Endothelial cell of umbilical vein (primary cell): ENCODE results near the gene UTS2B. TPM values are rescaled to one million over a fixed set of nuclear protein-coding genes. Genes with fewer than 3 reads are reported as not detected.

Experiments
- BruUV-seq: library from RNA; stranded (reverse); fragments of 400-500 nt; replicated peaks from 2 replicates; lab custom pipeline; 2021; lab: Mats Ljungman, UMichigan
- CTCF ChIA-PET: fragments of 300-600, 350-600 bp; sonication (Branson Sonifier 250); formaldehyde crosslinking; loops from one replicate; lab custom pipeline; 2021; ENCODE audit warnings: antibody characterized with exemption, inconsistent platforms; lab: Charles Lee
- POLR2A ChIA-PET: fragments of 300-600, 350-600 bp; sonication (Branson Sonifier 250); formaldehyde crosslinking; loops from one replicate; lab custom pipeline; 2021; ENCODE audit warnings: antibody characterized with exemption, inconsistent platforms; lab: Charles Lee
- DNase-seq: peaks from one replicate; pipeline ENCODE4 v3.0.0-alpha.2; 2011; ENCODE audit warnings: low read depth, low spot score
- FAIRE-seq: peaks from 2 replicates; lab custom pipeline; 2011; peaks lifted over from hg19 to GRCh38; lab: Jason Lieb, UNC
- H2AFZ ChIP-seq: 2 replicates; pipeline ENCODE4 v1.6.0; 2012; ENCODE audit warnings: low read depth, low read length, control low read depth, inconsistent platforms
- H3K27ac ChIP-seq: 2 replicates; pipeline ENCODE4 v1.5.1; 2011; ENCODE audit warnings: low read depth, mild to moderate bottlenecking, control low read depth, low read length, moderate library complexity; ENCODE audit not compliant: insufficient read depth
- H3K27me3 ChIP-seq, 2 experiments: 2 replicates each; pipeline versions ENCODE4 v1.6.0 to v1.6.1; 2011; ENCODE audit warnings: low read length in 2 of 2, mixed read lengths in 1 of 2; ENCODE audit not compliant: control insufficient read depth in 2 of 2, insufficient read depth in 2 of 2
- H3K36me3 ChIP-seq, 2 experiments: 2 replicates in 1 of 2; 3 replicates in 1 of 2; pipeline ENCODE4 v1.5.1; 2011; ENCODE audit warnings: low read length in 2 of 2, mild to moderate bottlenecking in 1 of 2, moderate library complexity in 1 of 2; ENCODE audit not compliant: control insufficient read depth in 2 of 2, insufficient read depth in 2 of 2; ENCODE audit errors: extremely low read depth in 1 of 2
- H3K4me1 ChIP-seq: 3 replicates; pipeline ENCODE4 v1.5.1; 2011; ENCODE audit warnings: mild to moderate bottlenecking, low read length; ENCODE audit not compliant: control insufficient read depth, insufficient read depth; ENCODE audit errors: extremely low read depth
- H3K4me2 ChIP-seq: 2 replicates; pipeline ENCODE4 v1.6.1; 2011; ENCODE audit warnings: low read length, control low read depth, mixed read lengths; ENCODE audit not compliant: insufficient read depth
- H3K4me3 ChIP-seq, 3 experiments: fragments of 200-600 bp in 1 of 3; sonication (generic), shearing (Covaris generic) in 1 of 3; replicated peaks in 1 of 3; 2 replicates each; pipeline ENCODE4 v1.5.1; 2011 to 2016; ENCODE audit warnings: control low read depth in 3 of 3, low read length in 3 of 3, mild to moderate bottlenecking in 2 of 3, inconsistent platforms in 1 of 3, low read depth in 1 of 3, moderate library complexity in 1 of 3; ENCODE audit not compliant: insufficient read depth in 1 of 3
- H3K79me2 ChIP-seq: 2 replicates; pipeline ENCODE4 v1.6.0; 2012; ENCODE audit warnings: low read length, inconsistent platforms; ENCODE audit not compliant: control insufficient read depth, insufficient read depth
- H3K9ac ChIP-seq: replicated peaks from 2 replicates; pipeline ENCODE3; 2011; ENCODE audit warnings: low read length, control low read depth; ENCODE audit not compliant: insufficient read depth; ENCODE audit errors: extremely low read depth
- H3K9me1 ChIP-seq: replicated peaks from 3 replicates; pipeline ENCODE4 v1.6.0; 2011; ENCODE audit warnings: mild to moderate bottlenecking, low read length; ENCODE audit not compliant: control insufficient read depth, insufficient read depth; ENCODE audit errors: extremely low read depth
- H3K9me3 ChIP-seq: replicated peaks from 2 replicates; pipeline ENCODE4 v1.5.1; 2012; ENCODE audit warnings: low read length, inconsistent platforms; ENCODE audit not compliant: control insufficient read depth, insufficient read depth
- H4K20me1 ChIP-seq: replicated peaks from 2 replicates; pipeline ENCODE3; 2011; ENCODE audit warnings: mild to moderate bottlenecking, low read length; ENCODE audit not compliant: control insufficient read depth, insufficient read depth; ENCODE audit errors: extremely low read depth
- EZH2 ChIP-seq: IDR thresholded peaks from 2 replicates; pipeline ENCODE4 v1.6.1; 2012; ENCODE audit warnings: borderline replicate concordance, low read depth, mild to moderate bottlenecking, moderate library complexity, low read length, inconsistent platforms; ENCODE audit not compliant: severe bottlenecking
- FOS ChIP-seq: IDR thresholded peaks from 2 replicates; pipeline ENCODE4 v1.6.1; 2011; ENCODE audit warnings: mild to moderate bottlenecking, low read length, moderate library complexity, borderline replicate concordance; ENCODE audit not compliant: insufficient read depth
- GATA2 ChIP-seq: IDR thresholded peaks from 2 replicates; pipeline ENCODE4 v1.7.0; 2011; ENCODE audit warnings: low read depth, mild to moderate bottlenecking, moderate library complexity, mixed read lengths, low read length; ENCODE audit not compliant: insufficient read length, insufficient read depth
- JUN ChIP-seq: IDR thresholded peaks from 2 replicates; pipeline ENCODE4 v1.6.1; 2011; ENCODE audit warnings: borderline replicate concordance, low read depth; ENCODE audit not compliant: insufficient read length, insufficient read depth
- MYC ChIP-seq: IDR thresholded peaks from one replicate; pipeline ENCODE4 v1.6.1; 2011; ENCODE audit warnings: mild to moderate bottlenecking, low read depth, low read length
- POLR2A ChIP-seq: IDR thresholded peaks from 2 replicates; pipeline ENCODE4 v1.6.1; 2012; ENCODE audit warnings: low read depth, mild to moderate bottlenecking, control low read depth, low read length
- POLR2AphosphoS5 ChIP-seq: IDR thresholded peaks from 2 replicates; pipeline ENCODE4 v1.6.1; 2012; ENCODE audit warnings: low read depth, mild to moderate bottlenecking, control low read depth, low read length, moderate library complexity; ENCODE audit not compliant: insufficient read depth
- dilution Hi-C: fragments of 300-500 bp; cut with MboI; formaldehyde crosslinking; loops from one replicate; pipeline ENCODE4 v1.15.0; 2019; ENCODE audit warnings: low sequenced_read_pairs; ENCODE audit not compliant: extremely low pct_ligation_motif_present
- intact Hi-C: fragments of 100-400 bp; cut with micrococcal nuclease; formaldehyde crosslinking; loops from one replicate; pipeline ENCODE4 v1.10.0; 2022
- polyA plus RNA-seq, 4 experiments: library from polyadenylated mRNA; depleted of rRNA in 3 of 4; stranded (reverse) in 3 of 4; unstranded in 1 of 4; fragments of >200 nt; gene quantifications; 2 replicates each; pipeline versions ENCODE4 v1.2.1 to v1.2.3, GENCODE V29; 2011 to 2012; ENCODE audit warnings: missing spikeins in 1 of 4
- total RNA-seq: library from RNA; stranded (reverse); gene quantifications from 2 replicates; pipeline ENCODE4 v1.2.3, GENCODE V29; 2021
- TF ChIP-seq, protein P1 (sequence below), 2 donors: IDR thresholded peaks; 1 replicate in 1 of 2; 2 replicates in 1 of 2; pipeline ENCODE4 v1.5.1; 2011; ENCODE audit warnings: low read length in 2 of 2, mild to moderate bottlenecking in 2 of 2, moderate library complexity in 2 of 2, control low read depth in 1 of 2, inconsistent platforms in 1 of 2, low read depth in 1 of 2; ENCODE audit not compliant: insufficient read depth in 1 of 2; ENCODE audit errors: extremely low read depth in 1 of 2
- TF ChIP-seq, protein P2 (sequence below): IDR thresholded peaks from 2 replicates; pipeline ENCODE4 v1.6.1; 2011; ENCODE audit not compliant: insufficient read depth, insufficient read length

The UTS2B gene
- total and polyA plus RNA-seq, 2 donors (not counting 3 experiments of a cell fraction or from before 2014, with no cell fraction given) = 0.21 to 1.1 TPM

DNA sequence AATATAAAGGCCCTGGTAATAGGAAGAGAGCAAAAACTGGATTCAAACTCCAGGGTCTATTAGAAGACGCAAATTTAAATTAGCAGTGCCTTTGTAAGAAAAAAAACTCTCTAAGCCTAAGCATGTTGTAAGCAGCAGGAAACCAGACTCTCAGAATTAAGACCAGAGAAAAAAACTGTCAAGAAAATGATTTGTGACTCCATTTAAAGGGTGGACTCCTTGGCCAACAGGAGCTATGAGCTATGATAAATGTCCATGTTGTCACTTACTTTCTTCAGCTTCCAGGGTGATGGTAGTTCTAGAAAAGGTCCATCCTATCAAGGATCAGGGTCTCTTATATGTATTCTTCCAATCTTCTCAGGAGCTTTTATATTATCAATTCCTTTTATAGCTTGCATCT, 36.0 kb downstream of the UTS2B start:
- FAIRE-seq = no peak
- DNase-seq = no peak
- no peak for TF ChIP-seq GATA2

DNA sequence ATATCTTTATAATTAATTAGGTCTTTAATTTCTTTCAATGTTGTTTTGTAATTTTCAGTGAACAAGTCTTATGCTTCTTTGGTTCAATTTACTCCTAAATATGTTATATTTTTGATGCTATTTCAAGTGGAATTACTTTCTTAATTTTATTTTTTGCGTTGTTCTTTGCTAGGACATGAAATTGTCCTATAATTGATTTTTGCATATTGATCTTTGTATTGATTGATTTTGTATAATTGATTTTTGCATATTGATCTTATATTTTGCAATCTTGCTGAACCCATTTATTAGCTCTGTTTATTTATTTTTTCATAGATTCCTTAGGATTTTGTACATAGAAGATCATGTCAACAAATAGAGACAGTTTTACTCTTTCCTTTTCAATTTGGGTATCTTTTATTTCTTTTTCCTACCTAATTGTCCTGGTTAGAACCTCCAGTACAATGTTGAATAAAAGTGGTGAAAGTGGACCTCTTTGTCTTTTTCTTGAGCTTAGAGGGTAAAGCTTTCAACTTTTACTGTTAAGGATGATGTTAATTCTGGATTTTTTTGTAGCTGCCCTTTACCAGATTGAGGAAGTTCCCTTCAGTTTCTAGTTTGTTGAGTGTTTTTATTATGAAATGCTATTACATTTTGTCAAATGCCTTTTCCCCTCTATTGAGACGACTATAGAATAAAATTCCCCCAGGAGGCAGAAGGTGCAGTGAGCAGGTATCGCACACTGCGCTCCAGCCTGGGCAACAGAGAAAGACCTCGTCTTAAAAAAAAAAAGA, 37.9 kb downstream of the UTS2B start:
- BruUV-seq = no TSS peak
- no peak for FAIRE-seq
- TF ChIP-seq EZH2 (no peak), POLR2AphosphoS5 (no peak), MYC (no peak), GATA2 (no peak), FOS (no peak), POLR2A (no peak), JUN (no peak)
- TF ChIP-seq, protein P1, sequence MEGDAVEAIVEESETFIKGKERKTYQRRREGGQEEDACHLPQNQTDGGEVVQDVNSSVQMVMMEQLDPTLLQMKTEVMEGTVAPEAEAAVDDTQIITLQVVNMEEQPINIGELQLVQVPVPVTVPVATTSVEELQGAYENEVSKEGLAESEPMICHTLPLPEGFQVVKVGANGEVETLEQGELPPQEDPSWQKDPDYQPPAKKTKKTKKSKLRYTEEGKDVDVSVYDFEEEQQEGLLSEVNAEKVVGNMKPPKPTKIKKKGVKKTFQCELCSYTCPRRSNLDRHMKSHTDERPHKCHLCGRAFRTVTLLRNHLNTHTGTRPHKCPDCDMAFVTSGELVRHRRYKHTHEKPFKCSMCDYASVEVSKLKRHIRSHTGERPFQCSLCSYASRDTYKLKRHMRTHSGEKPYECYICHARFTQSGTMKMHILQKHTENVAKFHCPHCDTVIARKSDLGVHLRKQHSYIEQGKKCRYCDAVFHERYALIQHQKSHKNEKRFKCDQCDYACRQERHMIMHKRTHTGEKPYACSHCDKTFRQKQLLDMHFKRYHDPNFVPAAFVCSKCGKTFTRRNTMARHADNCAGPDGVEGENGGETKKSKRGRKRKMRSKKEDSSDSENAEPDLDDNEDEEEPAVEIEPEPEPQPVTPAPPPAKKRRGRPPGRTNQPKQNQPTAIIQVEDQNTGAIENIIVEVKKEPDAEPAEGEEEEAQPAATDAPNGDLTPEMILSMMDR (IDR thresholded peaks at IDR 0.05; ENCODE audit: extremely low read depth in 1 of 2, insufficient read depth in 1 of 2, low read depth in 1 of 2, low read length in 2 of 2) = no peak
- TF ChIP-seq, protein P2, sequence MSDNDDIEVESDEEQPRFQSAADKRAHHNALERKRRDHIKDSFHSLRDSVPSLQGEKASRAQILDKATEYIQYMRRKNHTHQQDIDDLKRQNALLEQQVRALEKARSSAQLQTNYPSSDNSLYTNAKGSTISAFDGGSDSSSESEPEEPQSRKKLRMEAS = no peak
- Histone ChIP-seq H3K27ac (no peak overlapping the region), H3K4me1 (peaks cover 2% of the 10 kb centered on the region), H3K4me2 (no peak overlapping the region), H3K27me3 (no peaks in the 10 kb centered on the region), H3K4me3 (no peak overlapping the region), H3K79me2 (no peaks in the 10 kb centered on the region), H2AFZ (no peak overlapping the region), H3K9me3 (no peaks in the 10 kb centered on the region), H3K9ac (no peak overlapping the region), H3K36me3 (no peaks in the 10 kb centered on the region), H4K20me1 (no peaks in the 10 kb centered on the region), H3K9me1 (no peaks in the 10 kb centered on the region)
- dilution Hi-C loops (no loop called here), intact Hi-C loops (no loop called here)
- no peak for DNase-seq
- ChIA-PET POLR2A (no interaction called here), CTCF (interaction anchor here (0.9 to 1.2 kb wide), 4 partner anchors 10 to 488 kb away, joined by 3 to 5 read pairs (median 4); no protein-coding TSS in a partner anchor)

More for the DNA sequence above, 36.0 kb downstream of the UTS2B start:
- no peaks in the 10 kb centered on the region for H3K9me1 ChIP-seq
- H3K9ac ChIP-seq = no peak overlapping the region
- no peak overlapping the region for H2AFZ ChIP-seq
- H3K4me1 ChIP-seq = peaks cover 2% of the 10 kb centered on the region
- H3K79me2 ChIP-seq = no peaks in the 10 kb centered on the region
- H4K20me1 ChIP-seq = no peaks in the 10 kb centered on the region
- POLR2A ChIA-PET = no interaction called here
- no peak overlapping the region for H3K27ac ChIP-seq
- dilution Hi-C loops = no loop called here
- BruUV-seq = no TSS peak
- no peak overlapping the region for H3K4me2 ChIP-seq
- no peaks in the 10 kb centered on the region for H3K9me3 ChIP-seq
- no peak overlapping the region for H3K4me3 ChIP-seq
- no peaks in the 10 kb centered on the region for H3K27me3 ChIP-seq
- CTCF ChIA-PET = interaction anchor here (1.0 kb wide), 1 partner anchor 35 kb away, joined by 3 read pairs; the partner anchor contains the start of gene CCDC50
- no peaks in the 10 kb centered on the region for H3K36me3 ChIP-seq
- intact Hi-C loops = no loop called here
